Activated T-helper 1 cell treated with Interleukin-2 at 50 U/mL for 16 hours (primary cell): ENCODE data around the gene FBLN1.

Experiments
- DNase-seq: peaks from one replicate; pipeline ENCODE4 v3.0.0-alpha.2; 2020; ENCODE audit warnings: low read depth

The FBLN1 gene

GRCh38 chr22:45571089-45571488, 68.4 kb downstream of the FBLN1 start:
- no peak for DNase-seq

- no peak for DNase-seq
Measured at GRCh38 chr22:45572444-45572843, 69.8 kb downstream of the FBLN1 start.

- DNase-seq = no peak
Measured at GRCh38 chr22:45574069-45574703, 71.5 kb downstream of the FBLN1 start.

- no peak for DNase-seq
Measured at GRCh38 chr22:45575173-45575572, 72.5 kb downstream of the FBLN1 start.

GRCh38 chr22:45575607-45576272, 73.1 kb downstream of the FBLN1 start:
- no peak for DNase-seq

GRCh38 chr22:45576273-45576625, 73.6 kb downstream of the FBLN1 start:
- DNase-seq = no peak

GRCh38 chr22:45576730-45577464, 74.2 kb downstream of the FBLN1 start:
- DNase-seq = no peak

- DNase-seq = peak; percentile 55
Measured at GRCh38 chr22:45577746-45578523, 75.3 kb downstream of the FBLN1 start.

- DNase-seq = no peak
Measured at GRCh38 chr22:45578524-45579147, 76.0 kb downstream of the FBLN1 start.

GRCh38 chr22:45579306-45579705, 76.6 kb downstream of the FBLN1 start:
- no peak for DNase-seq

GRCh38 chr22:45579806-45580725, 77.4 kb downstream of the FBLN1 start:
- no peak for DNase-seq

GRCh38 chr22:45580726-45581381, 78.2 kb downstream of the FBLN1 start:
- DNase-seq = no peak

- DNase-seq = no peak
Measured at GRCh38 chr22:45581549-45582080, 78.9 kb downstream of the FBLN1 start.

- DNase-seq = no peak
Measured at GRCh38 chr22:45582236-45582954, 79.7 kb downstream of the FBLN1 start.

- no peak for DNase-seq
Measured at GRCh38 chr22:45582955-45583320, 80.3 kb downstream of the FBLN1 start.

- no peak for DNase-seq
Measured at GRCh38 chr22:45583504-45583903, 80.8 kb downstream of the FBLN1 start.

- no peak for DNase-seq
Measured at GRCh38 chr22:45584121-45584570, 81.5 kb downstream of the FBLN1 start.

- no peak for DNase-seq
Measured at GRCh38 chr22:45584621-45585436, 82.1 kb downstream of the FBLN1 start.

GRCh38 chr22:45585437-45585755, 82.7 kb downstream of the FBLN1 start:
- no peak for DNase-seq
